Uterus (tissue), 2 donors: ENCODE results near the gene PTPRH.

ENCODE experiments used
- CTCF ChIP-seq, 4 experiments: fragments of 200-600 bp in 2 of 4; fragments of 450-650 bp in 2 of 4; sonication (generic) in 2 of 4; IDR thresholded peaks; one replicate each; pipeline ENCODE4 v1.5.1; 2016 to 2019; ENCODE audit warnings: antibody characterized with exemption in 4 of 4, mild to moderate bottlenecking in 2 of 4, moderate library complexity in 1 of 4
- POLR2A ChIP-seq, 2 donors: fragments of 450-650 bp; IDR thresholded peaks; one replicate each; pipeline ENCODE4 v1.6.1; 2016; ENCODE audit warnings: antibody characterized with exemption in 2 of 2, mild to moderate bottlenecking in 1 of 2, moderate library complexity in 1 of 2

DNA sequence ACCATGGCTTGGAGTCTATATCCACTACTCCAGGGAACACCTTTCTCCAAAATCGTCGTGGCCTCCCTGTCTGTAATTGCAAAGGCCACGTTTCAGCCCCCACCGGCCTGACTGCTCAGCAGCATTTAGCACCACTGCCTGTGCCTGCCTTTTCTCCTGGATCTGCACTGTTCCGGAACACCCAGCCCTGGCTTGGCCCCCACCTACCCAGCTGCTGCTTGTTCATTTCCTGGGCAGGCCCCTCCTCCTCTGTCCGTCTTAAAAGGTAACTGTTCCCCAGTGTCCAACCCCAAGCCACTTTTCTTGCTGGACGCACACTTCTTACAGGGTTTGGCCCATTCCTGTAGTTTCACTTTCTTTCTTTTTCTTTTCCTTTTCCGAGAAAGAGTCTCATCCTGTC, 20.7 kb downstream of the PTPRH start:
- TF ChIP-seq CTCF (IDR thresholded peaks at IDR 0.05) = no peak
- no peak for TF ChIP-seq POLR2A (IDR thresholded peaks at IDR 0.05)
